COR-L47 (cell line): ENCODE data around the gene CD320.
"Not testable (repeated sequence)": the region's sequence is repeated elsewhere in the genome, so short reads cannot be mapped to it uniquely, and the experiment has no call there.

Experiments
- DNase-seq: peaks from one replicate; lab custom pipeline; 2025; lab: John Stamatoyannopoulos, UW

Gene CD320

GRCh38 chr19:8333767-8334457 is 25.8 kb upstream of the CD320 start:
- DNase-seq: peak; percentile 31

- DNase-seq: no peak
Measured at GRCh38 chr19:8332976-8333766, 25.0 kb upstream of the CD320 start.

DNA sequence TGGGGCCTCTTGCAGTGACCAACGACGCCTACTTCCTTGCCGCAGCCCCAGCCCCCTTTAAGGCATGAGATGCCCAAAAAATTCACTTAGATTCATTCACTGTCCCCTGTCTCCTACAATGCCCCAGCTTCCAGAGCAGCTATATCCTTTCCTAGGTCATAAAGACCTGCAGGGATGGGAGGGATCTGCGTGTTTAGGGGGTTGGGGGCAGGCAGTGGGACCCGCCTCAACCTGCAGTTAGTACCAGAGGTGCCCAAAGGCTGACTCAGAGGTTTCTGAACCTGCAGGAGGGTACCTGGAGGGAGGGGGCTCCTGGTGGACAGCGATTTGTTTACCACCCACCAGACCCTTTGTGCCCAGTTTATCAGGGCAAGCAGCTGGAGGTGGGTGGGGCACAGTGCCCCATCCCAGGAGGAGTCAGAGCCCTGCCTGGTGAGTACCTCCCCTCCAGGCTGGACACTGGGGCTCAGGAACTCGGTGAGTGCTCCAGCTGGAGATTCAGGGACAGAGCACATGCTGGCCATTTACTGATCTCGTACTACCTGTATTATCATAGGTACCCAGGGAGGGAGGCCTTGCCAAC is 23.2 kb upstream of the CD320 start:
- DNase-seq: no peak

DNA sequence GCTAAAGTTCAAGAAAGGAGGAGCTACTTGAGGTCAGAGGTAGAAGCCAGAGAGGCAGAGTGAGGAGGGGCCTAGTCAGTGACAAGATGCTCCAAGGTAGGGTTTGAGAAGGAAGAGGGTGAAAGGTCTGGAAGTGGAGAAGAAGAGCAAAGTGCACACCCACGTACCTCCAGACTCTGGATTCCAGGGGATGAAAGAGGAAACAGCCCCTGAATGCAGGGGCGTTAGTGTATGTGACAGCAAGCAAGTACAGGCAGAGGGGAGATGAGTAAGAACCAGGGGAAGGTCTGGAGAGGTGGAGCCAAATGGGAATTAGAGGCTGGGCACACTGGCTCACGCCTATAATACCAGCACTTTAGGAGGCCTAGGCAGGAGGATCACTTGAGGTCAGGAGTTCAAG is 21.8 kb upstream of the CD320 start:
- no peak for DNase-seq

- DNase-seq: no peak
Measured at GRCh38 chr19:8325454-8325853, 17.3 kb upstream of the CD320 start.

- DNase-seq: no peak
Measured at GRCh38 chr19:8324186-8325050, 16.3 kb upstream of the CD320 start.

DNA sequence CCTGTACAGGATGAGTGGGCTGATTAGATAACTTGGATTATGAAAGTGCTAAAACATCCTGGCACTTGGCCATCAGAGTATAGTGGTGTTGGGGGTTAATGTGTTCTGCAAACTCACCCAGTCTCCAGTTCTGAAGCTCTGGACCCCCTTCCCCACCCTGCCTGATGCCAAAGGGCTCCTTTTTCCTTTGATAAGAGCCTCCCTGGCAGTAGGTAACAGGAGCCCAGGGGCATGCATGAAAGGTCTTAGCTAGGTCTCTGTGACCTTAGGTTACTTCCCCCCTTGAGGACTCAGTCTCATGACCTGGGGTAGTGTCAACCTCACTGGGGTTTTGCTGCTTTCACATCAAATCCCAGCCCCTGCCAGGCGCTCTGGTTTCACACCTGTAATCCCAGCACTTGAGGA is 15.6 kb upstream of the CD320 start:
- DNase-seq: no peak

GRCh38 chr19:8322638-8322997 is 14.5 kb upstream of the CD320 start:
- no peak for DNase-seq

DNA sequence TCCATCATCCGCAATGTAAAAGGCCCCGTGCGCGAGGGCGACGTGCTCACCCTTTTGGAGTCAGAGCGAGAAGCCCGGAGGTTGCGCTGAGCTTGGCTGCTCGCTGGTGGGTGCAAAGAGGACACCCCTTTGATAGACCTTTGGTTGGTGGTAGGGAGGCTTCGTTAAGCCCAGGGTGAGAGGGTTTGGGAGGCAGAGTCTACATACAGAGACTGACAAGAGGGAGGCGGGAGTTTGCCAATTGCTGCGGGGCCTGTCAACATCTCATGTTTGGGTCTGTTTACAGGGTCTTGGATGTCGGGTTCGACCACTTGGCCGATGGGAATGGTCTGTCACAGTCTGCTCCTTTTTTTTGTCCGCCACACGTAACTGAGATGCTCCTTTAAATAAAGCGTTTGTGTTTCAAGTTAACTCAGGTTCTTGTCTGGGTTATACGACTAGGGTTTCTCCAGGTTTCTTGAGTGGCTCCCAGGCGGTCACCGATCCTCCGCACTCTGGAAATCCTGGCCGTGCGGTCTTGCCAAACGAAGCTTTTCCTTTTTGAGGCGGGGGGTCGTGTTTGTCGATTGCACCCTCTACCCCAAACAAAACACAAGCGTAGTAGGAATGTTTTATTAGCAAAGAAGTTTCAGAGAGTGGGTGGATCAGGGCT is 14.0 kb upstream of the CD320 start:
- DNase-seq: no peak

DNA sequence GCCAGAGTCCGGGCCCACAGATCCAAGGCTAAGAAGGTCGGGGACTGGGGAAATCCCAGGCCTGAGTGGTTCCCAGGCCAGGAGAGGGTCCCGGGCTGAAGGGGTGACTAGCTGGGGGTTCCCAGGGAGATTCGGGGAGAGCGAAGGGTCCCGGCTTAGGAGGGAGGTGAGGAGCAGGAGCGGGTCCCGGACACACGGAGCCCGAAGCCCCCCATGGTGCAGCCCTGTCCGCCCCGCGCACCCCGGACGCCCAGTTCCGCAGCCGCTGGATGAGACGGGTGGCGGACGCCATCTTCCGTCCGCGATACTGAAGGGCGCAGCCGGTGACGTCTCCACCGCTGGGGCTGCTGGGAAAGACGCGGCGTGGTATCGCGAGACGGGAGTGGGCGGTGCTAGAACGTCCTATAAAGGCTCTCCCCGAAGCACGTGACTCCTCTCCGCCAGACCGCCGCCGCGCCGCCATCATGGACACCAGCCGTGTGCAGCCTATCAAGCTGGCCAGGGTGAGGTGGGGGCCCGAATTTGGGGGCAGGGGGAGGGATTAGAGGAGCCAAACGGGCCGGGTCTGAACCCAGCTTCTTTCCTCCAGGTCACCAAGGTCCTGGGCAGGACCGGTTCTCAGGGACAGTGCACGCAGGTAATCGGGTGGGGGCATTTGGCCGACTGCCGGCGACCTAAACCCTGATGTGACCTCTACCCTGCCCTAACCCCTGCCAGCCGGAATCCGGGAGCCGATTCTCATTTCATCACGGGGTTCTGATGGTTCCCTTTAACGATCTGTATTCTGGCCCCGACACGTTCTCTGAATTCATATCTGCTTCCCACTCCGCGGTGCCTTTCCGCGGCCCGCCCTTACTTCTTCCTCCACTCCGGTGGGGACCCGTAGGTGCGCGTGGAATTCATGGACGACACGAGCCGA is 13.2 kb upstream of the CD320 start, which contains the start of the genes NDUFA7 and RPS28:
Gene NDUFA7, minus strand, starts transcription at position 309 of the 919 bp plus-strand sequence. Its CDS starts 17 bp downstream, at position 292.
Gene RPS28, plus strand, starts transcription at position 430 of the 919 bp plus-strand sequence. Its CDS starts 35 bp downstream, at position 465.
- peak; percentile 95 for DNase-seq

GRCh38 chr19:8320564-8321066 is 12.5 kb upstream of the CD320 start:
- no peak for DNase-seq

DNA sequence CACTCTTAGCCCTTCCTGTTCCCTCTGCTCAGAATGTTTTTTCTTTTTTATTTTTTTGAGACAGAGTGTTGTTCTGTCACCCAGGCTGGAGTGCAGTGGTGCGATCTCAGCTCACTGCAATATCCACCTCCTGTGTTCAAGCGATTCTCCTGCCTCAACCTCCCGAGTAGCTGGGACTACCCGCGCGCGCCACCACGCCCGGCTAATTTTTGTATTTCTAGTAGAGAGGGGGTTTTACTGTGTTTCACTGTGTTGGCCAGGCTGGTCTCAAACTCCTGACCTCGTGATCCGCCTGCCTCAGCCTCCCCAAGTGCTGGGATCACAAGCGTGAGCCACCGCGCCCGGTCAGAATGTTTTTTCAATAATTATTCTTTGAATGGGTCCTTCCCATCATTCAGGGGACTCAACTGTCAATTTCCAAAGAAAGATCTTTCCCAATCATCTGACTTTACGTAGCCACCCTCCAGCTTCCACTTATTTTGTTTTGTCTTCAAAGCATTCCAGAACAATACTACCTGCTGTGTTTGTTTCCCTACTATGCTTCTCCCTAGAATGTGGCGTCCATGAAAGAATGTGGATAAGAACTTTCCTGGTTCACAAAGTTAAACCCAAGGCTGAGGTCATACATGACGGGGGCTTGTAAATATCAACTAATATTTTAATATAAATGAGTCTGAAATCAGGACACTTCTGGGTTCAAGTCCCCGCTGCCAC is 11.8 kb upstream of the CD320 start:
- no peak for DNase-seq

GRCh38 chr19:8318835-8319234 is 10.7 kb upstream of the CD320 start:
- not testable (repeated sequence) for DNase-seq

DNA sequence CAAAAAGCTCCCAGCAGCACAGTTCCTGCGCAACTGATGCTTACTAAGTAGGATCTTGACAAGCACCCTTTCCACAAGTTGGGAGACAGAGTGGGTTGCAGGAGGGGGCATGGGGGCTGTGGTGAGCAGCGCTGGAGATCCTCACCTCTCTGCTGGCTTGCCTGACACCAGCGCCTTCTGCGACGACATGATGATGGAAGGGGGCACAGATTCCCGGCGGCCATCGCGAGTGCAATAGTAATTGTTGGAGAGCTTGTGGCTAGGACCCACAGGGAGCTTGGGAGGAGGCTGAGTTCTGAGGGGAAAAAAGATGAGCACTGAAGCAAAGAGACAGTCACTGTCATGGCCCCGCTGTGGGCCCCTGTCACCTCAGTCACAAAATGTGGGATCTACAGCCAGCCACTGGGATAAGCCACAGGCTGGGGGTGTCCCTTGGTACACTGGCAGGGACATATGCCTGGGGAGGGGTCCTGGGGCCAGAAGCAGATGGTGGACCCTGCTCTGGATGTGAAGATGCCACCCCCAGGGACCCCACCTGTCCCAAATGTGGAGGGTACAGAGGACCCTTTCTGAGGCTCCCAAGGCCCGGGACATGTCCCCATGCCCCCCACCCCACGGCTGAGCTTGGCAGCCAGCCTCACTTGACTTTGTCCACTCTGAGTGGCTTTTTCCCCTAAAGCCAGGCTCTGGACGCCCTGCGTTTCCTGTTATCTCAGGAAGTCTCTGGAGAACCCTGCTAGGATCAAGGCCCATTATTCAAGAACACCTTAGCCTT is 8.4 kb upstream of the CD320 start:
- DNase-seq: no peak

DNA sequence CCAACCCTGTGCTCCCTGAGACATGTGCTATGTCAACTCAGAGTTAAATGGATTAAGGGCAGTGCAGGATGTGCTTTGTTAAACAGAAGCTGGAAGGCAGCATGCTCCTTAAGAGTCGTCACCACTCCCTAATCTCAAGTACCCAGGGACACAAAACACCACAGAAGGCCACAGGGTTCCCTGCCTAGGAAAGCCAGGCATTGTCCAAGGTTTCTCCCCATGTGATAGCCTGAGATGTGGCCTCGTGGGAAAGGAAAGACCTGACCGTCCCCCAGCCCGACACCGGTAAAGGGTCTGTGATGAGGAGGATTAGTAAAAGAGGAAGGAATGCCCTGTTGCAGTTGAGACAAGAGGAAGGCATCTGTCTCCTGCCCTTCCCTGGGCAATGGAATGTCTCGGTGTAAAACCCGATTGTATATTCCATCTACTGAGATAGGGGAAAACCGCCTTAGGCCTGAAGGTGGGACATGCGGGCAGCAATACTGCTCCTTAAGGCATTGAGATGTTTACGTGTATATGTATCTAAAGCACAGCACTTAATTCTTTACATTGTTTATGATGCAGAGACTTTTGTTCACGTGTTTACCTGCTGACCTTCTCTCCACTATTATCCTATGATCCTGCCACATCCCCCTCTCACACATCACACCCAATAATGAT is 7.0 kb upstream of the CD320 start:
- not testable (repeated sequence) for DNase-seq

DNA sequence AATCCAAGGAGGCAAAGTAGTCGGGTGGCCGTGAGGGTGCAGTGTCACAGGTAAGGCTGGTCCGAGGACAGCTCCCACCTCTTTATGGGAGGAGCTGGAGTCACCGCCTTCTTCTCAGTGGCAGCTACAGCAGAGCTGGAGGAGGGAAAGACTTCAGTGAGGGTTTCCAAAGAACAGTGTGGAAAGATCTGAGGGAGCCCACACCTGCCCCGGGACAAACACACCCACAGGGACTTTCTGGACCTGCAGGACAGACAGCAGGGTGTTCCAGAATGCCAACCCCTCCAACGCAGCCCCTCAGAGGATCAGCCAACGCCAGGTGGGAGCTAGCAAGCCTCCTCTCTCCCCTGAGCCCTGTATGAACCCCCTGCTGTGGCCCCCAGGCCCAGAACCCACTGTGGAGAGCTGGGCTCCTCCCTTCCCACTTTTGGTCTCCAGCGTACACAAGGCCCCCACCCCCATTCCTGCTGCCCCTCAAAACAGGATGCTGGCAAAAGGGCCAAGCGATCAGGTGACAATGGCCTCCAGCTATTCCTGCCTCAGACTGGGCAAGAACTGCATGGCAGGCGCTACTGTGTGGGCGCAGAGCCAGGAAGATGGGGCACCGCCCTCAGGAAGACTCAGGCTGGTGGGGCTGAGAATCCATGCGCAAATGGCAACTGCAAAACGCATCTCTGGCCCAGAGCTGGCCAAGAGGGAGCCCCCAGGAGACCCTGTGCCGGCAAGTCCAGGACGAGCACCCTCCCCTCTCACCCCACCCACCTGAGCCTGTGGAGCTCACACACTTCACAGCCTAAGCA is 3.5 kb upstream of the CD320 start:
- peak; percentile 82 for DNase-seq

DNA sequence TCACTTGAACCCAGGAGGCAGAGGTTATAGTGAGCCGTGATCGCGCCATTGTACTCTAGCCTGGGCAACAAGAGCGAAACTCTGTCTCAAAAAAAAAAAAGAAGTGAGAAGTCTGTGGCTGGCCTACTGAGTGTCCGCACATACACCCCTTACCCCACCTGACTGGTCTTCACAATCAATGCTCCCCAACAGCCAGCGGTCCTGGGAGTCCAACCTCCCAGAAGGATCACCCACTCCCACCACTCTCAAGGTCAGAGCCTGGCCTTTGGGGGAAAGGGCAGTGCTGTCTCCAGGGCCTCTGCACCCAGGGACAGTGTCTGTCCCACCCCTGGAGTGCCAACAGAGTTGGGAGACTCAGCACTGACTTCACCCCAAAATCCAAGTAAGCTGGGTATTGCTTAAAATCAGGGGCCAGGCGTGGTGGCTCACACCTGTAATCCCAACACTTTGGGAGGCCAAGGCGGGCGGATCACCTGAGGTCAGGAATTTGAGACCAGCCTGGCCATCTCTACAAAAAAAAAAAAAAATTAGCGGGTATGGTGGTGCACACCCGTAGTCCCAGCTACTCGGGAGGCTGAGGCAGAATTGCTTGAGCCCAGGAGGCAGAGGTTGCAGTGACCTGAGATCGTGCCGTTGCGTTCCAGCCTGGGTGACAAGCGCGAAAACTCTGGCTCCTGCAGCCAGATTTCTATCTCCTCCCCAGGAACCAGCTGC is 2.3 kb upstream of the CD320 start:
- no peak for DNase-seq
